Fibroblast of lung (primary cell): Measurements from ENCODE around the gene GPC3. TPM values are rescaled to one million over a fixed set of nuclear protein-coding genes. Genes with fewer than 3 reads are reported as not detected.

ENCODE experiments used
- DNase-seq, 2 donors: peaks; one replicate each; pipeline versions ENCODE4 v3.0.0 to v3.0.0-alpha.2; 2010; ENCODE audit warnings: low read depth in 2 of 2
- H2AFZ ChIP-seq: 2 replicates; pipeline ENCODE4 v1.5.1; 2012; ENCODE audit warnings: low read length, control low read depth, inconsistent platforms
- H3K27ac ChIP-seq: 2 replicates; pipeline ENCODE4 v1.5.1; 2011; ENCODE audit warnings: low read length, control low read depth; ENCODE audit not compliant: insufficient read depth
- H3K27me3 ChIP-seq: 2 replicates; pipeline ENCODE4 v1.5.1; 2011; ENCODE audit warnings: mild to moderate bottlenecking, low read length; ENCODE audit not compliant: control insufficient read depth, insufficient read depth
- H3K36me3 ChIP-seq: 2 replicates; pipeline ENCODE4 v1.5.1; 2011; ENCODE audit warnings: low read length; ENCODE audit not compliant: control insufficient read depth, insufficient read depth
- H3K4me1 ChIP-seq: 2 replicates; pipeline ENCODE4 v1.5.1; 2011; ENCODE audit warnings: low read length; ENCODE audit not compliant: control insufficient read depth, insufficient read depth; ENCODE audit errors: extremely low read depth
- H3K4me2 ChIP-seq: 2 replicates; pipeline ENCODE4 v1.5.1; 2011; ENCODE audit warnings: low read length, control low read depth; ENCODE audit not compliant: insufficient read depth; ENCODE audit errors: extremely low read depth
- H3K4me3 ChIP-seq, 4 experiments: fragments of 200-600 bp in 1 of 4; sonication (generic) in 1 of 4; replicated peaks in 1 of 4; 2 replicates each; pipeline ENCODE4 v1.5.1; 2011 to 2016; ENCODE audit warnings: low read length in 4 of 4, low read depth in 3 of 4, mild to moderate bottlenecking in 3 of 4, control low read depth in 2 of 4, inconsistent platforms in 1 of 4, mixed read lengths in 1 of 4; ENCODE audit not compliant: insufficient read depth in 1 of 4; ENCODE audit errors: control extremely low read depth in 1 of 4
- H3K79me2 ChIP-seq: 2 replicates; pipeline ENCODE4 v1.5.1; 2012; ENCODE audit warnings: mild to moderate bottlenecking, low read length, inconsistent platforms; ENCODE audit not compliant: control insufficient read depth, insufficient read depth
- H3K9ac ChIP-seq: 2 replicates; pipeline ENCODE4 v1.5.1; 2011; ENCODE audit warnings: mild to moderate bottlenecking, low read length, control low read depth; ENCODE audit not compliant: insufficient read depth
- H3K9me3 ChIP-seq: 2 replicates; pipeline ENCODE4 v1.5.1; 2012; ENCODE audit warnings: low read depth, low read length; ENCODE audit not compliant: control insufficient read depth, insufficient read depth
- H4K20me1 ChIP-seq: 2 replicates; pipeline ENCODE4 v1.5.1; 2011; ENCODE audit warnings: low read length; ENCODE audit not compliant: control insufficient read depth, insufficient read depth; ENCODE audit errors: extremely low read depth
- CTCF ChIP-seq, 2 donors: IDR thresholded peaks in 1 of 2; conservative IDR thresholded peaks in 1 of 2; 1 replicate in 1 of 2; 2 replicates in 1 of 2; pipeline ENCODE4 v1.5.1; 2011 to 2012; ENCODE audit warnings: low read length in 2 of 2, control low read depth in 1 of 2, inconsistent platforms in 1 of 2, low read depth in 1 of 2, mild to moderate bottlenecking in 1 of 2
- EZH2 ChIP-seq: IDR thresholded peaks from 2 replicates; pipeline ENCODE4 v1.5.1; 2012; ENCODE audit warnings: low read length, control low read depth, mild to moderate bottlenecking; ENCODE audit errors: missing control alignments
- polyA plus RNA-seq, 2 donors: library from polyadenylated mRNA; depleted of rRNA in 1 of 2; stranded (reverse) in 1 of 2; unstranded in 1 of 2; fragments of >200 nt; gene quantifications; 2 replicates each; pipeline ENCODE4 v1.2.1, GENCODE V29; 2011 to 2012; ENCODE audit warnings: missing spikeins in 1 of 2
- total RNA-seq: library from RNA; depleted of rRNA; stranded (reverse); fragments of >200 nt; gene quantifications from 2 replicates; pipeline ENCODE4 v1.2.1, GENCODE V29; 2014

Gene GPC3
- total and polyA plus RNA-seq, 2 donors (not counting 1 experiment from before 2014, with no cell fraction given) = 6.4 to 7.1 TPM

- no peak overlapping the region for H3K4me2 ChIP-seq
- no peaks in the 10 kb centered on the region for H3K27me3 ChIP-seq
- H3K79me2 ChIP-seq = no peaks in the 10 kb centered on the region
- no peak overlapping the region for H3K4me3 ChIP-seq
- H3K27ac ChIP-seq = no peak overlapping the region
- H2AFZ ChIP-seq = no peak overlapping the region
- no peaks in the 10 kb centered on the region for H3K9me3 ChIP-seq
- H3K4me1 ChIP-seq = no peaks in the 10 kb centered on the region
- DNase-seq = no peak
- no peak overlapping the region for H3K9ac ChIP-seq
- no peaks in the 10 kb centered on the region for H4K20me1 ChIP-seq
- no peaks in the 10 kb centered on the region for H3K36me3 ChIP-seq
- TF ChIP-seq EZH2 = no peak
- TF ChIP-seq CTCF (conservative IDR thresholded peaks at IDR 0.05 in 1 of 2, IDR thresholded peaks at IDR 0.05 in 1 of 2; ENCODE audit: low read depth in 1 of 2, low read length in 2 of 2) = no peak
Observed at GRCh38 chrX:133913009-133913408, 72.4 kb downstream of the GPC3 start.

- no peak for DNase-seq
- no peaks in the 10 kb centered on the region for H4K20me1 ChIP-seq
- no peaks in the 10 kb centered on the region for H3K9me3 ChIP-seq
- no peak overlapping the region for H2AFZ ChIP-seq
- no peak for TF ChIP-seq EZH2
- TF ChIP-seq CTCF (conservative IDR thresholded peaks at IDR 0.05 in 1 of 2, IDR thresholded peaks at IDR 0.05 in 1 of 2; ENCODE audit: low read depth in 1 of 2, low read length in 2 of 2) = no peak
- H3K4me3 ChIP-seq = no peak overlapping the region
- H3K27ac ChIP-seq = no peak overlapping the region
- no peak overlapping the region for H3K4me2 ChIP-seq
- H3K79me2 ChIP-seq = no peaks in the 10 kb centered on the region
- no peak overlapping the region for H3K9ac ChIP-seq
- H3K4me1 ChIP-seq = no peaks in the 10 kb centered on the region
- H3K27me3 ChIP-seq = no peaks in the 10 kb centered on the region
- H3K36me3 ChIP-seq = no peaks in the 10 kb centered on the region
Observed at GRCh38 chrX:133911825-133912495, 73.4 kb downstream of the GPC3 start.

- Histone ChIP-seq H3K79me2 (no peaks in the 10 kb centered on the region), H2AFZ (no peak overlapping the region), H3K9ac (no peak overlapping the region), H3K27me3 (no peaks in the 10 kb centered on the region), H4K20me1 (no peaks in the 10 kb centered on the region), H3K9me3 (no peaks in the 10 kb centered on the region), H3K4me1 (no peaks in the 10 kb centered on the region), H3K4me2 (no peak overlapping the region), H3K4me3 (no peak overlapping the region), H3K36me3 (no peaks in the 10 kb centered on the region), H3K27ac (no peak overlapping the region)
- no peak for DNase-seq
- no peak for TF ChIP-seq CTCF (conservative IDR thresholded peaks at IDR 0.05 in 1 of 2, IDR thresholded peaks at IDR 0.05 in 1 of 2; ENCODE audit: low read depth in 1 of 2, low read length in 2 of 2)
- no peak for TF ChIP-seq EZH2
Observed at GRCh38 chrX:133910539-133910938, 74.9 kb downstream of the GPC3 start.
